HCT116 (cell line): ENCODE measurements around the gene PMEPA1. TPM values are rescaled to one million over a fixed set of nuclear protein-coding genes. Genes with fewer than 3 reads are reported as not detected.

Source experiments
- ATAC-seq: fragments of 200-7000 bp; cut with Tn5 transposase; 2 replicates; pipeline ENCODE4 v1.9.1; 2020; ENCODE audit warnings: mild to moderate bottlenecking, moderate library complexity
- BruUV-seq: library from RNA; stranded (reverse); fragments of 400-500 nt; replicated peaks from 2 replicates; lab custom pipeline; 2021; lab: Mats Ljungman, UMichigan
- CTCF ChIA-PET: fragments of 300-600 bp; sonication (Branson Sonifier 250); formaldehyde crosslinking; loops from one replicate; lab custom pipeline; 2021; ENCODE audit warnings: antibody characterized with exemption; lab: Charles Lee
- POLR2A ChIA-PET: fragments of 300-600, 350-600 bp; sonication (Branson Sonifier 250); formaldehyde crosslinking; loops from one replicate; lab custom pipeline; 2021; ENCODE audit warnings: antibody characterized with exemption; lab: Charles Lee
- RAD21 ChIA-PET, 2 experiments: fragments of 300-600 bp; sonication (Branson Sonifier 250); formaldehyde crosslinking; loops; one replicate each; lab custom pipeline; 2023; ENCODE audit warnings: low total read pairs in 2 of 2; ENCODE audit not compliant: uncharacterized antibody in 2 of 2, unreplicated experiment in 2 of 2, low non-redundant PET in 1 of 2; lab: Charles Lee
- DNase-seq: peaks from one replicate; pipeline ENCODE4 v3.0.0-alpha.2; 2010; ENCODE audit warnings: low read depth, low spot score
- H2AFZ ChIP-seq: fragments of 200-600 bp; shearing (Covaris generic), sonication (generic); 2 replicates; pipeline ENCODE4 v1.6.1; 2017; ENCODE audit warnings: low read depth, mixed run types, mixed read lengths, antibody characterized with exemption, low read length; ENCODE audit not compliant: poor library complexity, severe bottlenecking
- H3K27ac ChIP-seq: 2 replicates; pipeline ENCODE4 v1.5.1; 2012; ENCODE audit warnings: low read depth, low read length
- H3K27me3 ChIP-seq: fragments of 200-600 bp; sonication (generic); 2 replicates; pipeline ENCODE4 v1.6.1; 2016; ENCODE audit warnings: mixed run types, low read length, mixed read lengths; ENCODE audit not compliant: insufficient read depth
- H3K36me3 ChIP-seq, 2 experiments: fragments of 200-500 bp in 1 of 2; fragments of 200-600 bp in 1 of 2; sonication (Bioruptor generic) in 1 of 2; sonication (generic) in 1 of 2; 2 replicates each; pipeline versions ENCODE4 v1.5.1 to v1.6.1; 2014 to 2016; ENCODE audit warnings: low read length in 2 of 2, inconsistent platforms in 1 of 2, mixed read lengths in 1 of 2, mixed run types in 1 of 2; ENCODE audit not compliant: insufficient read depth in 2 of 2, control insufficient read depth in 1 of 2
- H3K4me1 ChIP-seq, 2 experiments: fragments of 200-600 bp in 1 of 2; sonication (generic) in 1 of 2; 2 replicates each; pipeline versions ENCODE4 v1.5.1 to v1.6.1; 2012 to 2017; ENCODE audit warnings: low read length in 2 of 2, inconsistent platforms in 1 of 2, mild to moderate bottlenecking in 1 of 2, mixed read lengths in 1 of 2, mixed run types in 1 of 2, moderate library complexity in 1 of 2; ENCODE audit not compliant: insufficient read depth in 2 of 2, control insufficient read depth in 1 of 2
- H3K4me2 ChIP-seq: fragments of 200-600 bp; sonication (generic); 2 replicates; pipeline ENCODE4 v1.6.1; 2017; ENCODE audit warnings: mixed run types, low read length, mixed read lengths
- H3K4me3 ChIP-seq, 2 experiments: fragments of 200-600 bp in 1 of 2; sonication (generic) in 1 of 2; replicated peaks in 1 of 2; 2 replicates each; pipeline ENCODE4 v1.5.1; 2011 to 2016; ENCODE audit warnings: low read length in 2 of 2, control low read depth in 1 of 2, low read depth in 1 of 2, mild to moderate bottlenecking in 1 of 2, mixed read lengths in 1 of 2, mixed run types in 1 of 2
- H3K79me2 ChIP-seq: fragments of 200-600 bp; sonication (generic); 2 replicates; pipeline ENCODE4 v1.6.1; 2017; ENCODE audit warnings: mild to moderate bottlenecking, mixed run types, low read length, moderate library complexity, mixed read lengths; ENCODE audit not compliant: insufficient read depth
- H3K9ac ChIP-seq: fragments of 200-600 bp; sonication (generic); 2 replicates; pipeline ENCODE4 v1.6.1; 2016; ENCODE audit warnings: low read length, mixed read lengths
- H3K9me2 ChIP-seq: fragments of 200-600 bp; sonication (generic), shearing (Covaris generic); 2 replicates; pipeline ENCODE4 v1.6.1; 2017; ENCODE audit warnings: mixed run types, mild to moderate bottlenecking, moderate library complexity; ENCODE audit not compliant: insufficient read depth
- H3K9me3 ChIP-seq, 2 experiments: fragments of 200-500 bp in 1 of 2; fragments of 200-600 bp in 1 of 2; sonication (Bioruptor generic) in 1 of 2; sonication (generic) in 1 of 2; 2 replicates each; pipeline ENCODE4 v1.6.1; 2014 to 2017; ENCODE audit warnings: low read length in 2 of 2, mixed read lengths in 2 of 2, inconsistent platforms in 1 of 2, low read depth in 1 of 2, mild to moderate bottlenecking in 1 of 2, mixed run types in 1 of 2, moderate library complexity in 1 of 2; ENCODE audit not compliant: control insufficient read depth in 1 of 2, insufficient read depth in 1 of 2
- H4K20me1 ChIP-seq: fragments of 200-600 bp; sonication (generic), shearing (Covaris generic); 2 replicates; pipeline ENCODE4 v1.6.1; 2017; ENCODE audit warnings: mixed run types, mild to moderate bottlenecking, moderate library complexity; ENCODE audit not compliant: insufficient read depth
- CTCF ChIP-seq, 3 experiments: fragments of 200-600 bp in 1 of 3; sonication (generic) in 1 of 3; IDR thresholded peaks in 2 of 3; conservative IDR thresholded peaks in 1 of 3; 2 replicates each; pipeline ENCODE4 v1.5.1; 2012 to 2017; ENCODE audit warnings: low read depth in 2 of 3, low read length in 2 of 3, antibody characterized with exemption in 1 of 3, borderline replicate concordance in 1 of 3, control low read depth in 1 of 3, mild to moderate bottlenecking in 1 of 3, mixed read lengths in 1 of 3, mixed run types in 1 of 3, moderate library complexity in 1 of 3; ENCODE audit not compliant: insufficient read depth in 1 of 3
- EZH2 ChIP-seq: fragments of 200-600 bp; sonication (generic); IDR thresholded peaks from 2 replicates; pipeline ENCODE4 v1.6.1; 2017; ENCODE audit warnings: antibody characterized with exemption, mixed run types
- FOSL1 ChIP-seq: IDR thresholded peaks from 2 replicates; pipeline ENCODE4 v1.6.1; 2012; ENCODE audit warnings: low read depth
- REST ChIP-seq: IDR thresholded peaks from 2 replicates; pipeline ENCODE4 v1.6.1; 2012; ENCODE audit warnings: low read depth
- SIN3A ChIP-seq: IDR thresholded peaks from 2 replicates; pipeline ENCODE4 v1.6.1; 2012; ENCODE audit warnings: low read depth
- SP1 ChIP-seq: IDR thresholded peaks from 2 replicates; pipeline ENCODE4 v1.6.1; 2012; ENCODE audit warnings: low read depth
- YY1 ChIP-seq: IDR thresholded peaks from 2 replicates; pipeline ENCODE4 v1.6.1; 2011; ENCODE audit warnings: low read length, low read depth, moderate library complexity, mild to moderate bottlenecking; ENCODE audit not compliant: insufficient replicate concordance; ENCODE audit errors: extremely low read depth
- intact Hi-C: fragments of 100-400 bp; cut with micrococcal nuclease; formaldehyde crosslinking; loops from 2 replicates; pipeline ENCODE4 v1.10.0; 2022
- total RNA-seq: library from RNA; stranded (reverse); gene quantifications from one replicate; pipeline ENCODE4 v1.2.1, GENCODE V29; 2021; ENCODE audit not compliant: unreplicated experiment

PMEPA1 gene
- total RNA-seq, 1 experiment from 2014 or later: 0.64 TPM

- no peaks in the 10 kb centered on the region for H4K20me1 ChIP-seq
- CTCF ChIA-PET: no interaction called here
- H3K9ac ChIP-seq: no peak overlapping the region
- DNase-seq (no peak), ATAC-seq (no peak)
- H3K27ac ChIP-seq: no peak overlapping the region
- POLR2A ChIA-PET: no interaction called here
- no peaks in the 10 kb centered on the region for H3K79me2 ChIP-seq
- no TSS peak for BruUV-seq
- no peak overlapping the region for H3K4me2 ChIP-seq
- H3K36me3 ChIP-seq: no peaks in the 10 kb centered on the region
- H3K27me3 ChIP-seq: peaks cover 53% of the 10 kb centered on the region
- RAD21 ChIA-PET: no interaction called here
- H3K4me1 ChIP-seq: peaks cover 6% of the 10 kb centered on the region in 2 experiments; a peak in 3 of 4 replicates
- intact Hi-C loops: no loop called here
- no peak for TF ChIP-seq FOSL1
- no peak for TF ChIP-seq EZH2
- no peak for TF ChIP-seq YY1
- TF ChIP-seq SP1: no peak
- no peak for TF ChIP-seq REST
- TF ChIP-seq SIN3A: no peak
- no peak for TF ChIP-seq CTCF (IDR thresholded peaks at IDR 0.05 in 2 of 3, conservative IDR thresholded peaks at IDR 0.05 in 1 of 3; ENCODE audit: borderline replicate concordance in 1 of 3, insufficient read depth in 1 of 3, low read depth in 2 of 3, low read length in 2 of 3)
- no peak overlapping the region for H2AFZ ChIP-seq
- no peaks in the 10 kb centered on the region for H3K9me2 ChIP-seq
- no peaks in the 10 kb centered on the region; a peak in 1 of 4 replicates for H3K9me3 ChIP-seq
- no peak overlapping the region for H3K4me3 ChIP-seq
These were observed 43.7 kb upstream of the PMEPA1 start for GRCh38 chr20:57753332-57754164.
